RWPE2 (cell line): ENCODE data around the gene EIF3I.
A peak's percentile ranks its signal among the peaks of the same experiment; 100 is the strongest.

Source experiments
- ATAC-seq: fragments of 200-7000 bp; cut with Tn5 transposase; 3 replicates; pipeline ENCODE4 v1.9.1; 2021; ENCODE audit warnings: low read depth
- DNase-seq: peaks from one replicate; pipeline ENCODE4 v3.0.0-alpha.2; 2020; ENCODE audit warnings: low spot score
- H3K27ac ChIP-seq: fragments of 450-650 bp; 2 replicates; pipeline ENCODE4 v1.5.1; 2017; ENCODE audit warnings: mild to moderate bottlenecking; ENCODE audit not compliant: poor library complexity, severe bottlenecking
- H3K27me3 ChIP-seq: fragments of 250-450 bp; sonication (Bioruptor Pico); 2 replicates; pipeline ENCODE4 v1.5.1; 2021; ENCODE audit warnings: mild to moderate bottlenecking, moderate library complexity; ENCODE audit not compliant: insufficient read depth, poor library complexity, severe bottlenecking
- H3K36me3 ChIP-seq: fragments of 250-450 bp; sonication (Bioruptor Pico); 2 replicates; pipeline ENCODE4 v1.5.1; 2020; ENCODE audit warnings: low read depth, mild to moderate bottlenecking, moderate library complexity
- H3K4me1 ChIP-seq: fragments of 250-450 bp; sonication (Bioruptor Pico); 2 replicates; pipeline ENCODE4 v1.5.1; 2021; ENCODE audit warnings: mild to moderate bottlenecking, moderate library complexity; ENCODE audit not compliant: insufficient read depth, poor library complexity, severe bottlenecking
- H3K4me3 ChIP-seq: fragments of 250-450 bp; sonication (Bioruptor Pico); 2 replicates; pipeline ENCODE4 v1.5.1; 2021; ENCODE audit warnings: mild to moderate bottlenecking, moderate library complexity; ENCODE audit not compliant: severe bottlenecking
- H3K9me3 ChIP-seq: fragments of 250-450 bp; sonication (Bioruptor Pico); 2 replicates; pipeline ENCODE4 v1.5.1; 2021; ENCODE audit warnings: mild to moderate bottlenecking, moderate library complexity; ENCODE audit not compliant: severe bottlenecking
- CTCF ChIP-seq: fragments of 450-650 bp; IDR thresholded peaks from one replicate; pipeline ENCODE4 v1.5.1; 2017; ENCODE audit warnings: mild to moderate bottlenecking, moderate library complexity; ENCODE audit not compliant: poor library complexity, severe bottlenecking

EIF3I gene

GRCh38 chr1:32221980-32222755, at the start of gene EIF3I, which contains the start of gene TMEM234:
EIF3I (plus strand) TSS chr1:32222407; CDS start chr1:32222442, 35 bp downstream.
TMEM234 (minus strand) TSS chr1:32222353; CDS start chr1:32222322, 31 bp downstream.
- ATAC-seq: peak; percentile 90
- peak; percentile 88 for DNase-seq
- no peak for TF ChIP-seq CTCF
- H3K36me3 ChIP-seq: peaks cover 55% of the 10 kb centered on the region
- peak within 1 kb of the TSS; percentile 51 for H3K27ac ChIP-seq
- H3K9me3 ChIP-seq: no peaks in the 10 kb centered on the region
- no peaks in the 10 kb centered on the region for H3K27me3 ChIP-seq
- peak within 1 kb of the TSS; percentile 91 for H3K4me3 ChIP-seq
- H3K4me1 ChIP-seq: peaks cover 3% of the 10 kb centered on the region

GRCh38 chr1:32172621-32173245, 49.5 kb upstream of the EIF3I start:
- DNase-seq (no peak), ATAC-seq (peak; percentile 49; the same call in 2 of the 3 replicates)
- H3K36me3 ChIP-seq: peaks cover 42% of the 10 kb centered on the region
- peak overlapping the region; percentile 18 for H3K27ac ChIP-seq
- H3K4me1 ChIP-seq: peaks cover 7% of the 10 kb centered on the region
- TF ChIP-seq CTCF: no peak
- H3K27me3 ChIP-seq: no peaks in the 10 kb centered on the region
- no peaks in the 10 kb centered on the region for H3K9me3 ChIP-seq
- no peak overlapping the region for H3K4me3 ChIP-seq

GRCh38 chr1:32178380-32179192, 43.6 kb upstream of the EIF3I start:
- Histone ChIP-seq H3K27me3 (no peaks in the 10 kb centered on the region), H3K36me3 (peaks cover 39% of the 10 kb centered on the region), H3K4me3 (no peak overlapping the region), H3K27ac (peak overlapping the region; percentile 77), H3K4me1 (peaks cover 10% of the 10 kb centered on the region), H3K9me3 (no peaks in the 10 kb centered on the region)
- no peak for TF ChIP-seq CTCF
- no peak for DNase-seq
- ATAC-seq: no peak

- peaks cover 10% of the 10 kb centered on the region for H3K4me1 ChIP-seq
- peak overlapping the region; percentile 77 for H3K27ac ChIP-seq
- no peaks in the 10 kb centered on the region for H3K27me3 ChIP-seq
- DNase-seq (no peak), ATAC-seq (no peak)
- TF ChIP-seq CTCF: no peak
- H3K4me3 ChIP-seq: peak overlapping the region; percentile 51
- no peaks in the 10 kb centered on the region for H3K9me3 ChIP-seq
- H3K36me3 ChIP-seq: peaks cover 38% of the 10 kb centered on the region
Measured at GRCh38 chr1:32179193-32179442, 43.1 kb upstream of the EIF3I start.
